H1 (cell line): ENCODE measurements around the gene DAAM1. TPM values are rescaled to one million over a fixed set of nuclear protein-coding genes. Genes with fewer than 3 reads are reported as not detected.

Experiments
- CTCF ChIA-PET: fragments of 300-600 bp; sonication (Branson Sonifier 250); formaldehyde crosslinking; loops from one replicate; lab custom pipeline; 2021; ENCODE audit not compliant: partially characterized antibody; lab: Charles Lee
- POLR2A ChIA-PET: fragments of 300-600 bp; sonication (Branson Sonifier 250); formaldehyde crosslinking; loops from one replicate; lab custom pipeline; 2021; ENCODE audit warnings: inconsistent platforms; ENCODE audit not compliant: partially characterized antibody; lab: Charles Lee
- DNase-seq, 2 experiments: peaks; one replicate each; pipeline versions ENCODE4 v3.0.0 to v3.0.0-alpha.2; 2010 to 2022; ENCODE audit warnings: low spot score in 2 of 2, low read depth in 1 of 2, mixed read lengths in 1 of 2
- FAIRE-seq: peaks from 2 replicates; lab custom pipeline; 2011; peaks lifted over from hg19 to GRCh38; lab: Jason Lieb, UNC
- H2AFZ ChIP-seq: 2 replicates; pipeline ENCODE4 v1.8.1; 2012; ENCODE audit warnings: low read length, inconsistent platforms
- H2AK5ac ChIP-seq: 2 replicates; pipeline ENCODE4 v1.6.1; 2013; ENCODE audit warnings: low read depth, low read length
- H2BK120ac ChIP-seq: replicated peaks from 2 replicates; pipeline ENCODE3; 2013; ENCODE audit warnings: low read depth, low read length, inconsistent platforms
- H2BK12ac ChIP-seq: 2 replicates; pipeline ENCODE4 v1.6.1; 2013; ENCODE audit warnings: low read depth, low read length
- H2BK15ac ChIP-seq: 2 replicates; pipeline ENCODE4 v1.6.1; 2013; ENCODE audit warnings: low read length
- H2BK20ac ChIP-seq: 2 replicates; pipeline ENCODE4 v1.6.1; 2013; ENCODE audit warnings: low read length
- H2BK5ac ChIP-seq: 2 replicates; pipeline ENCODE4 v1.6.1; 2013; ENCODE audit warnings: low read depth, low read length
- H3K14ac ChIP-seq: 2 replicates; pipeline ENCODE4 v1.6.1; 2013; ENCODE audit warnings: inconsistent platforms; ENCODE audit not compliant: insufficient read length
- H3K18ac ChIP-seq: 2 replicates; pipeline ENCODE4 v1.6.1; 2013; ENCODE audit warnings: low read length; ENCODE audit errors: extremely low read depth
- H3K23ac ChIP-seq: 2 replicates; pipeline ENCODE4 v1.6.1; 2013; ENCODE audit warnings: inconsistent platforms; ENCODE audit not compliant: insufficient read length
- H3K23me2 ChIP-seq: 2 replicates; pipeline ENCODE4 v1.6.1; 2013; ENCODE audit warnings: low read depth, low read length
- H3K27ac ChIP-seq: 2 replicates; pipeline ENCODE4 v1.6.1; 2011; ENCODE audit warnings: low read depth, low read length, inconsistent platforms
- H3K27me3 ChIP-seq, 4 experiments: replicated peaks in 1 of 4; 1 replicate in 1 of 4; 2 replicates in 3 of 4; pipeline versions ENCODE4 v1.6.1 to v1.8.1; 2011 to 2013; ENCODE audit warnings: low read length in 3 of 4, mild to moderate bottlenecking in 3 of 4, inconsistent platforms in 2 of 4, mixed read lengths in 2 of 4, moderate library complexity in 1 of 4; ENCODE audit not compliant: control insufficient read depth in 3 of 4, insufficient read depth in 3 of 4; ENCODE audit errors: extremely low read depth in 1 of 4
- H3K36me3 ChIP-seq, 4 experiments: 2 replicates each; pipeline versions ENCODE4 v1.6.1 to v1.8.1; 2011 to 2013; ENCODE audit warnings: mild to moderate bottlenecking in 4 of 4, low read length in 3 of 4, moderate library complexity in 2 of 4, control low read depth in 1 of 4, inconsistent platforms in 1 of 4; ENCODE audit not compliant: insufficient read depth in 4 of 4, control insufficient read depth in 2 of 4
- H3K4ac ChIP-seq: replicated peaks from 2 replicates; pipeline ENCODE3; 2013; ENCODE audit warnings: low read length, low read depth, mixed read lengths, inconsistent platforms; ENCODE audit not compliant: insufficient read length
- H3K4me1 ChIP-seq, 4 experiments: replicated peaks in 1 of 4; 1 replicate in 1 of 4; 2 replicates in 3 of 4; pipeline versions ENCODE4 v1.6.1 to v1.8.1; 2011 to 2013; ENCODE audit warnings: low read length in 3 of 4, inconsistent platforms in 2 of 4, mixed read lengths in 1 of 4; ENCODE audit not compliant: insufficient read depth in 4 of 4, control insufficient read depth in 3 of 4
- H3K4me2 ChIP-seq, 2 experiments: 2 replicates each; pipeline versions ENCODE4 v1.6.1 to v1.8.1; 2011 to 2013; ENCODE audit warnings: low read depth in 2 of 2, low read length in 2 of 2, control low read depth in 1 of 2, inconsistent platforms in 1 of 2, mild to moderate bottlenecking in 1 of 2; ENCODE audit not compliant: insufficient read depth in 1 of 2
- H3K4me3 ChIP-seq, 4 experiments: fragments of 200-600, 300-600 bp in 1 of 4; sonication (generic), shearing (Covaris generic), sonication (Bioruptor Twin) in 1 of 4; 2 replicates each; pipeline versions ENCODE4 v1.5.1 to v1.8.1; 2011 to 2016; ENCODE audit warnings: low read length in 4 of 4, low read depth in 3 of 4, control low read depth in 2 of 4, inconsistent platforms in 2 of 4, mild to moderate bottlenecking in 2 of 4, mixed read lengths in 1 of 4, moderate library complexity in 1 of 4; ENCODE audit not compliant: insufficient read depth in 2 of 4; ENCODE audit errors: extremely low read depth in 1 of 4
- H3K56ac ChIP-seq: replicated peaks from 2 replicates; pipeline ENCODE3; 2013; ENCODE audit warnings: low read depth, mild to moderate bottlenecking, mixed read lengths, low read length, inconsistent platforms; ENCODE audit not compliant: insufficient read length
- H3K79me1 ChIP-seq: 2 replicates; pipeline ENCODE4 v1.6.1; 2013; ENCODE audit warnings: low read depth, low read length, control low read depth
- H3K79me2 ChIP-seq, 2 experiments: 2 replicates each; pipeline versions ENCODE4 v1.6.1 to v1.8.1; 2012 to 2013; ENCODE audit warnings: low read length in 2 of 2, mild to moderate bottlenecking in 2 of 2, inconsistent platforms in 1 of 2; ENCODE audit not compliant: insufficient read depth in 2 of 2, control insufficient read depth in 1 of 2
- H3K9ac ChIP-seq, 4 experiments: replicated peaks in 1 of 4; 1 replicate in 1 of 4; 2 replicates in 3 of 4; pipeline versions ENCODE4 v1.6.1 to v1.8.1; 2011 to 2013; ENCODE audit warnings: low read depth in 3 of 4, low read length in 3 of 4, control low read depth in 2 of 4, mild to moderate bottlenecking in 2 of 4, moderate library complexity in 2 of 4, inconsistent platforms in 1 of 4; ENCODE audit errors: extremely low read depth in 1 of 4
- H3K9me3 ChIP-seq, 2 experiments: 2 replicates each; pipeline versions ENCODE4 v1.6.1 to v1.8.1; 2012 to 2013; ENCODE audit warnings: mild to moderate bottlenecking in 2 of 2, moderate library complexity in 2 of 2, control low read depth in 1 of 2, inconsistent platforms in 1 of 2, low read depth in 1 of 2, low read length in 1 of 2, mixed read lengths in 1 of 2; ENCODE audit not compliant: insufficient read depth in 2 of 2
- H4K20me1 ChIP-seq, 2 experiments: replicated peaks in 1 of 2; 2 replicates each; pipeline versions ENCODE3 to v1.8.1; 2011 to 2013; ENCODE audit warnings: inconsistent platforms in 2 of 2, low read length in 2 of 2, mild to moderate bottlenecking in 1 of 2; ENCODE audit not compliant: insufficient read depth in 2 of 2, control insufficient read depth in 1 of 2
- H4K5ac ChIP-seq: 2 replicates; pipeline ENCODE4 v1.6.1; 2013; ENCODE audit warnings: low read length, low read depth, mixed read lengths, inconsistent platforms; ENCODE audit not compliant: insufficient read length
- H4K8ac ChIP-seq: 2 replicates; pipeline ENCODE4 v1.8.0; 2013; ENCODE audit warnings: mild to moderate bottlenecking, moderate library complexity, low read length, inconsistent platforms; ENCODE audit not compliant: insufficient read depth; ENCODE audit errors: extremely low read depth
- H4K91ac ChIP-seq: replicated peaks from 2 replicates; pipeline ENCODE3; 2013; ENCODE audit warnings: low read length, mixed read lengths, inconsistent platforms; ENCODE audit not compliant: insufficient read length
- BRCA1 ChIP-seq: IDR thresholded peaks from 2 replicates; pipeline ENCODE4 v1.6.1; 2012; ENCODE audit warnings: low read depth, low read length, improper control_type of control experiment
- CHD1 ChIP-seq: IDR thresholded peaks from 2 replicates; pipeline ENCODE4 v1.6.1; 2012; ENCODE audit warnings: low read depth, low read length, improper control_type of control experiment
- GABPA ChIP-seq: IDR thresholded peaks from 2 replicates; pipeline ENCODE4 v1.6.1; 2011; ENCODE audit warnings: mild to moderate bottlenecking, low read length, moderate library complexity, borderline replicate concordance; ENCODE audit not compliant: insufficient read depth
- GTF2F1 ChIP-seq: IDR thresholded peaks from 2 replicates; pipeline ENCODE4 v1.6.1; 2012; ENCODE audit warnings: low read depth, low read length, improper control_type of control experiment, borderline replicate concordance
- NANOG ChIP-seq: IDR thresholded peaks from 2 replicates; pipeline ENCODE4 v1.6.1; 2011; ENCODE audit warnings: low read length, low read depth, mild to moderate bottlenecking, inconsistent platforms; ENCODE audit not compliant: insufficient read depth, poor library complexity, severe bottlenecking
- NRF1 ChIP-seq: IDR thresholded peaks from 2 replicates; pipeline ENCODE4 v1.6.1; 2011; ENCODE audit warnings: mild to moderate bottlenecking, low read depth, low read length, improper control_type of control experiment
- POLR2AphosphoS5 ChIP-seq: IDR thresholded peaks from 2 replicates; pipeline ENCODE4 v1.6.1; 2011; ENCODE audit warnings: low read depth, low read length
- RAD21 ChIP-seq, 2 experiments: IDR thresholded peaks in 1 of 2; conservative IDR thresholded peaks in 1 of 2; 2 replicates each; pipeline ENCODE4 v1.6.1; 2011; ENCODE audit warnings: low read depth in 2 of 2, low read length in 2 of 2, improper control_type of control experiment in 1 of 2, inconsistent platforms in 1 of 2, mild to moderate bottlenecking in 1 of 2, moderate library complexity in 1 of 2
- RFX5 ChIP-seq: IDR thresholded peaks from 2 replicates; pipeline ENCODE4 v1.6.1; 2011; ENCODE audit warnings: low read depth, low read length, improper control_type of control experiment, borderline replicate concordance
- SRF ChIP-seq: IDR thresholded peaks from 2 replicates; pipeline ENCODE4 v1.6.1; 2011; ENCODE audit warnings: mild to moderate bottlenecking, low read depth, low read length, moderate library complexity
- TEAD4 ChIP-seq: IDR thresholded peaks from 2 replicates; pipeline ENCODE4 v1.6.1; 2012; ENCODE audit warnings: low read depth, low read length, inconsistent platforms, mixed read lengths
- WGBS, 2 experiments: shearing (Covaris generic) in 1 of 2; methylation state at CpG; one replicate each; pipeline versions ENCODE4 v1.1.6 to v1.1.7; 2013 to 2015; ENCODE audit warnings: low lambda C conversion rate in 2 of 2, mixed read lengths in 2 of 2, inconsistent platforms in 1 of 2, low coverage in 1 of 2, missing lambda C conversion rate in 1 of 2; ENCODE audit not compliant: insufficient replicate concordance in 2 of 2, insufficient coverage in 1 of 2, insufficient read length in 1 of 2; ENCODE audit errors: extremely low coverage in 1 of 2, missing lambda C conversion rate in 1 of 2; 5-methylcytosine and 5-hydroxymethylcytosine counted together
- polyA plus RNA-seq, 7 experiments: library from polyadenylated mRNA; depleted of rRNA in 3 of 7; stranded (reverse) in 5 of 7; unstranded in 2 of 7; fragments of >200 nt in 5 of 7; fragments of 200-250 nt in 2 of 7; gene quantifications; 1 replicate in 5 of 7; 2 replicates in 1 of 7; 4 replicates in 1 of 7; pipeline versions ENCODE4 v1.2.1 to v1.2.3, GENCODE V29; 2011 to 2013; ENCODE audit warnings: missing spikeins in 2 of 7, mixed read lengths in 2 of 7
- total RNA-seq: library from RNA; stranded (reverse); fragmentation: NEBNext Ultra II Directional; extraction: Animal tissue kit (Norgen Biotek cat#: 25700); gene quantifications from 2 replicates; pipeline ENCODE4 v1.2.1, GENCODE V29; 2021
- TF ChIP-seq, protein P1 (sequence below): IDR thresholded peaks from 2 replicates; pipeline ENCODE4 v1.6.1; 2012; ENCODE audit warnings: inconsistent platforms

Gene DAAM1
- total and polyA plus RNA-seq, 2 of the 8 experiments (the other 6 are each of a cell fraction or from before 2014, with no cell fraction given): 5.0 to 44.9 TPM

DNA sequence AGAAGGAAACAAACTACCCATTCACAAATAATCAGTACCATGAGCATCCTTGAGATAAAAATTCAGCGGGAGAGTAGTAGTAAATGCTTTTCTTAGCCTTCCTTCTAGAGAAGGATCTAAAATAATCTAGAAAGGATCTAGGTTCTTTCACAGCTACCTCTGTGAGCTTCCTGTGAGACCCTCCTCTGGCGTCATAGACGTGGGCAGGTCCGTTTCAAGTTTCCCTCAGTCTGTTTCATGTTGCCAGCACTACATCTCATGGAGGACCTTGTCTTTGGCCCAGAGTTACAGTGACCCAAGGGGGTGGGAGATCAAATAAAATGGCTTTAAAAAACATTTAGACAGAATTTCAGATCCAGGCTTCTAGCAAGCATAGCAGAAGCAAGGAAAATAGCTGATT, 13.6 kb downstream of the DAAM1 start:
- POLR2A ChIA-PET: no interaction called here
- Histone ChIP-seq H2AFZ (no peak overlapping the region), H3K9ac (no peak overlapping the region), H3K4me1 (no peaks in the 10 kb centered on the region), H4K8ac (no peak overlapping the region), H2BK15ac (no peak overlapping the region), H3K79me2 (peaks cover 0 to 9% of the 10 kb centered on the region in 2 experiments; a peak in 2 of 4 replicates), H3K56ac (no peak overlapping the region), H3K14ac (no peak overlapping the region), H3K18ac (no peak overlapping the region), H3K4ac (no peak overlapping the region), H3K23me2 (no peaks in the 10 kb centered on the region), H4K5ac (no peak overlapping the region), H2AK5ac (no peak overlapping the region), H2BK5ac (no peak overlapping the region), H2BK120ac (no peak overlapping the region), H3K23ac (no peak overlapping the region), H3K79me1 (0 out of 2 replicates have a peak, but pooled peaks cover 3% of the 10 kb centered on the region), H3K27ac (no peak overlapping the region), H3K27me3 (no peaks in the 10 kb centered on the region), H4K91ac (no peak overlapping the region), H3K4me3 (no peak overlapping the region), H2BK20ac (no peak overlapping the region), H3K36me3 (no peaks in the 10 kb centered on the region), H4K20me1 (no peaks in the 10 kb centered on the region), H3K4me2 (no peak overlapping the region), H3K9me3 (no peaks in the 10 kb centered on the region), H2BK12ac (no peak overlapping the region)
- no peak for TF ChIP-seq NRF1
- no peak for TF ChIP-seq SRF
- no peak for TF ChIP-seq GABPA
- TF ChIP-seq CHD1: no peak
- no peak for TF ChIP-seq BRCA1
- no peak for TF ChIP-seq RAD21 (IDR thresholded peaks at IDR 0.05 in 1 of 2, conservative IDR thresholded peaks at IDR 0.05 in 1 of 2; ENCODE audit: low read depth in 2 of 2, low read length in 2 of 2)
- no peak for TF ChIP-seq TEAD4
- TF ChIP-seq, protein P1, sequence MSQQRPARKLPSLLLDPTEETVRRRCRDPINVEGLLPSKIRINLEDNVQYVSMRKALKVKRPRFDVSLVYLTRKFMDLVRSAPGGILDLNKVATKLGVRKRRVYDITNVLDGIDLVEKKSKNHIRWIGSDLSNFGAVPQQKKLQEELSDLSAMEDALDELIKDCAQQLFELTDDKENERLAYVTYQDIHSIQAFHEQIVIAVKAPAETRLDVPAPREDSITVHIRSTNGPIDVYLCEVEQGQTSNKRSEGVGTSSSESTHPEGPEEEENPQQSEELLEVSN: no peak
- TF ChIP-seq GTF2F1: no peak
- TF ChIP-seq POLR2AphosphoS5: no peak
- no peak for TF ChIP-seq NANOG
- no peak for TF ChIP-seq RFX5
- 95% methylated on average over 4 of the region's 4 CpGs; no CpG with 5 or more reads in 1 of the 2 experiments for WGBS, 2 experiments
- no peak for DNase-seq
- CTCF ChIA-PET: interaction anchor here (0.6 to 1.9 kb wide), 6 partner anchors 12 to 501 kb away, joined by 3 to 6 read pairs (median 4); no protein-coding TSS in a partner anchor
- FAIRE-seq: no peak
